GM19351 (cell line): ENCODE results near the gene ROS1.

Source experiments
- ATAC-seq: cut with Tn5 transposase; IDR thresholded peaks from one replicate; pipeline ENCODE4 v1.9.1; 2021; ENCODE audit warnings: mild to moderate bottlenecking, moderate library complexity; ENCODE audit not compliant: unreplicated experiment

ROS1 gene

DNA sequence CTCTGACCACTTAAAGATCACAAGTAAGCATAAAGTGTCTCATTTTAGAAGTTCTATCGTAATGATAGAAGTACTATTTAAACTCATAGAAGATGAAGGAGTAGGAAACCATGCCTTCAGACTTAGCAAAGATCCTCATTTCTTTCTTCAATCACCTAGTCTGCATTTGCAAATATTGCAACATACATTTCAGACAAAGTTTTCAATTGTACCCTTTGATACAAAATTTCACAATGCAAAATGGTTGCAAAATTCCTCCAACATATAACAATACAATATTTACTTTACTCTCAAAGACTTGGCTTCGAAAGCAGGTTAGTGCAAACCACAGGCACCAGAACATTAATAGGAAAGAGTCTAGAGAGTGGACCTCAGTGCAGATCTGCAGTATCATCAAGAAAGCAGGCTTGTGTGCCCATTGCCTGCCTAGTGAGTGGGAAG is 16.1 kb upstream of the ROS1 start:
- no peak for ATAC-seq

DNA sequence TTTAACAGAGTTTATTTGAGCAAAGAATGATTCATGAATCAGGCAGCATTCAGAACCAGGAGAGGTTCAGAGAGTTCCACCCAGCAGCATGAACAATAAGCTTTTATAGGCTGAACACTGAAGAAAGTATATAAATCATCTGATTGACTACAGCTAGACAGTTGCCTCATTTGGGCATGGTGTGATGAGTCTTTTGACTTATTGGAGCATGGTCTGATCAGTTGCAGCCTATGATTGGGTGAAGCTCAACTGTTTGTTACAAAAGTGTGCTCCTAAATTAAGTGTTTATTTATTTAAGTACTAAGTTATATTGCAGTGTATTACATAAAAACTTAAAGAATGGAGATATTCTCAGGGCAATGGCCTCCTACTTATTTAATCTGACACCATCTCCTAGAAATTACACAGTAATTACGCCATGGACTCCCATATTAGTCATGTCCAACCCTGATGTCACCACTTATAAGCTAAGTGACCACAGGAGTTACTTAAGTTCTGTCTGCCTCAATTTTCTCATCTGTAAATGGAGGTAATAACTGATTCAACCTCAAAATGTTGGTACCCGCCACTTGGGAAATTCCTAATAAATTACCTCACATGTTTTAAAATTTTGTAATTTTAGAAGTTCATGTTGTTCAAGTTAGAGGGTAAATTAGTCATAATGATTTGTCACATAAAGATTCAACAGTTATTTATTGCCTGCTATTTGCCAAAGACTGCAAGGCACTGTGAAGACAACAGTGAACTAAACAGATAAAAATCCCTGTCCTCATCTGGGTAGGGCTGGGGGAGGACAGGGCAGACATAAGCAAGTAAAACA is 15.2 kb upstream of the ROS1 start:
- ATAC-seq = no peak

DNA sequence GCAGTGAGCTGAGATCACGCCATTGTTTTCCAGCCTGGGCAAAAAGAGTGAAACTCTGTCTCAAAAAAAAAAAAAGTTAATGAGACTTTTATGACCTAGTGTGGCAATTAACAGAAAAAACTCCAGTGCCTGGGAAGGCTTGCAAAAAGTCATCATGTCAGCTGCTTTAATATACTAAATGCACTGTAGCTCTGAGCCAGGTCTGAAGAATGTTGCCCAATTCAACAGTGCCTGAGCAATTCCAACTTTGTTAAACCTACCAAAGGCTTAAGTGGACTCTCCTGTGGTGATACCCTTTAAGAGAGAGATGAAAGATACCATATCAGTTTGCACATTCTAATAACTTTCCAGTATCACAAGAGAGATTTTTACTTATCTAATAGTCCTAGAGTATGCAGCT is 6.5 kb upstream of the ROS1 start:
- ATAC-seq = no peak

DNA sequence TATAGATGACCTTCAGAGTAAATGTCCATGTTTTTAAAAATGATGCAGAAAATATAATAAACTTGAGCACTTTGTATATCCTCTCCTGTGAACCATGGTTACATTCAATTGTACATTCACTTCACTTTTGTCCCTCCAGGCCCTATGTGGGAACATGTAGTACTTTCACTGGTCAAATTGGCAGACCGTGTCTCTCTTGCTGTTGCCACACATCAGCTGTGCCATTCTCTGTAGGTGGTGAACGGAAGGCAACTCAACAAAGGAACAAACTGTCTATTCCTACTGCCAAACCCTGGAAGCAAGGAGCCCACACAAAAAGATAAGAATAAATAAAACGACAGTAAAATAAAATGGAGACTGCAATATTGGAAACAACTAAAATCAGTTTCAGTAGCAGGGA is 2.0 kb downstream of the ROS1 start:
- no peak for ATAC-seq

DNA sequence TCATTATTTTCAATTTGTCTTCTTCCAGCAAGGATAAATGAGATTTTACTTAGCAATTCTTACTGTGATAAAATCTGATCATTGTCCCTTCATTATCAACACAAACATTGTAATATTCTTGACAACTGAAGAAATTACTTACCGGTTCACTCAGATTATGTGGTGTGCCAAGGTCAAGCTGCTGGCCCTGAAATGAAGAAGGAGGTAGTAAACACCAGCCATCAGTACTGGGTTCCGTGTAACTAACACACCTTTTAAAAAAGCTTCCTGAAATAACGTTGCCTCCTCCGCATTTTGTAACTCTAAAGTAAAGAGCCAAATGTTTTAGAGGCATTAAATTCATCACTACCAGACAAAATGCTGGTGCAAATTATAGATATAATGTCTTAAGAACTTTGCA is 7.4 kb downstream of the ROS1 start:
- ATAC-seq = no peak

DNA sequence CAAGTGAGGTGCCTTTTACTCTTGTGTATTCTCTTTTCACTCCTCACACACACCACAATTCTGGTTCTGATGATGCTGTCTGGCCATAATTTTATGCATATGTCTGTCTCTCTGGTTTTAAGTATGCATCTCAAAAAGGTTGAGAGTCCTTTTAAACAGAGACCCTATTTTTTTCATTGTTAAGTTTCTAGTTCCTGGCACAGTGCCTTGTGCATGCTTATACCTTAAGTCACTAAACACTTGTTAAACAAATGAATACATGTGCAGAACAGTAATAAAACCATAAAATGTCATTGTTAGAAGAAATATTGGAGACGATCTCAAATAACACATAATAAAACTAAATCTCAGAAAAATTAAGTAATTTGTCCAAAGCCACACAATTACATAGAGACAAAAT is 7.9 kb downstream of the ROS1 start:
- ATAC-seq = no peak

DNA sequence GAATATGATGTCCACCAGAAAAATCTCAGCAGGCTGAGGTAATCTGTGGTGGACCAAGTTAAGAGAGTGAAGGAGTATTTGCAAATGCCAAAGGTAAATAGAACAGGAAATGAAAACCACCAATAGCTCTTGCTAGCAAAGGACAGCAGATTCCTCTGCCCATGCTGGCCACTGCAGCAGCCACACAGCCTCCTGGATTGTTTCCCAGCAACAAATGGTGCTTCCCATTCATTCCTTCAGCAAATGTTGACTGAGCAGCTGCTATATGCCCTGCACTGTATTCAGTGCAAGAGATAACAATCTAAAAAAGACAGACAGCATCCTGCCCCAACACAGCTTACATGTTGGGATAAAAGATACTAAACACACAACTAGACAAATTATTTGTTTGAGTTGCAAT is 11.0 kb downstream of the ROS1 start:
- ATAC-seq = no peak

DNA sequence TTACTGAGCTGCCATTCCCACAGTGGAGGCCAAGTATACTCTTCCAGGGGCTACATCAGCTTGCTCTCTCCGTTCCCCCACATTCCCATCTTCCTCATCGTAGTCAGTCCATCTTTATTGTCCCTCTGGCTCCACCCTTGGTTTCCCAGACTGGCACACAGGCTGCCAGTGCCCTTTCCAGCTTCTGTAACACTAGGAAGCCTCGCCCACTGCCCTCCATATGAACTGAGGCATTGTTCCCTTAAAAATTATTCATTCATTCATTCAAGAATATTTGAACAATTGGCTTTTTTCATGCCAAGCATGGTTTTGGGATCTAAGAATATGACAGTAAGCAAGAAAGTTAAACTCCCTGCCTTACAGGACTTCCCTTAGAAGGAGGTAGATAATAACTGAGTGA is 14.3 kb downstream of the ROS1 start:
- no peak for ATAC-seq

DNA sequence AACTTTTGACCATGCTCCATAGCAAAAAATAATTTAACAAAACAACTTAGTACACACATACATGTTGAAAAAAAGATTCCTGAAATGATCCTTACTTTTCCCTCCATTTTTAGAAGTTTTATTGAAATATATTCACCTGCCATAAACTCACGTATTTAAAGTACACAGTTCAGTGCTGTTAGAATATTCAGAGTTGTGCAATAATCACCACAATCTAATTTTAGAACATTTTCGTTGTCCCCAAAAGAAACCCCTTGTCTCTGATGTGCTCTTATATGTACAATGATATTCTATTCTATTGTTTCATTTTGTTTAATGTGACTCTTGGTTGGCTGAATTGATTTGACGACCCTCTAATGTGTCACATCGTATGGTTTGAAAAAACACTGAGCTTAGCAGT is 15.9 kb downstream of the ROS1 start:
- ATAC-seq = no peak

DNA sequence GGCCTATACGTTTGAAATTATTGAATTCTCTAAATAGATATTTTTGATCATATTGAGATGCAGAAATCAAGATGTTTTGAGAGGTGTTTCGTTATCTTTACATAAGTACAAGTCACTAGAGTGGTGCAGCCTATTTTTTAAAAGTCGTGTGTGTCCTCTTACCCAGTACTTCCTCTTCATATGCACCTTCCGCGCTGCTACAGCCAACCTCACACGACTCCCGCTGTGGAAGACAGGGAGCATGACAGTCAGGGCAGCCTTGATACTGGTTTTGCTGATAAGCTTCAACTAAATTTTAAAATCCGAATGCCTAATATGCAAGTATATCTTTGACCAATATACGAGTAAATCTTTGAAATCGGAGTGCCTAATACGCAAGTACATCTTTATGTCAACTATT is 16.3 kb downstream of the ROS1 start:
- ATAC-seq = no peak

DNA sequence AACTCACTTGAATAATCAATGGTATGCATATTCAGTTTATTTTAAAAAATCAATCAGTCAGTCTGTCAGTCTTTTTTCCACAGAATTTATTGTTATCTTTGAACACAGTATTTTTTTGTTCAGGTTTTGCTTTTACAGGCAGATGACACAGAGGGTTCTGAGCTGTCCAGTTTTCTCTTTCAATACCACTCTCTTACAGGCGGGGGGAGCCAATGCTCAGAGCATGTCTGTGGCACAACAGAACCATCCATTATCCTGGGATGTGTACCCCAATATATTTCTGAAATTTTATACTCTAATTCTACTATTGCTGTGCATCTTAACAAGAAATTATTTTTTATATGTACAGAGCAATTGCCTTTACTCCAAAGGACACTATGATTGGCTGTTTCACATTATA is 21.2 kb downstream of the ROS1 start:
- no peak for ATAC-seq

DNA sequence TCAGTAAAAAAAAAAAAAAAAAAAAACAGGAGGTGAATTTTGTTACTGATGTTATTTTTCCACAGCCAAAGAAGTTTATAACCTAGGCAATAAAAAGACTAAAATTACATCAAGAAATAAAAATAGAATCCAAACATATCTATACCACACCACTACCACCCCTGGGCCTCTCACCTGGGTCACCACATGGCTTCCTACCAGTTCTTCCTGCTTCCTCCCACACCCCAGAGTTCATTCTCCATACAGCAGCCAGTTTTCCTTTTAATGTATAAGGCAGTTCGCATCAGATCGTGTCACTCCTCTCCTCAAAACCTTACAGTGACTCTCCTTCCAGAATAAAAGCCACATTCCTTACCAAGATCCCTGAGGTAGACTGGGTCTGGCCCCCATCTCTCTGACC is 23.9 kb downstream of the ROS1 start:
- ATAC-seq = no peak

DNA sequence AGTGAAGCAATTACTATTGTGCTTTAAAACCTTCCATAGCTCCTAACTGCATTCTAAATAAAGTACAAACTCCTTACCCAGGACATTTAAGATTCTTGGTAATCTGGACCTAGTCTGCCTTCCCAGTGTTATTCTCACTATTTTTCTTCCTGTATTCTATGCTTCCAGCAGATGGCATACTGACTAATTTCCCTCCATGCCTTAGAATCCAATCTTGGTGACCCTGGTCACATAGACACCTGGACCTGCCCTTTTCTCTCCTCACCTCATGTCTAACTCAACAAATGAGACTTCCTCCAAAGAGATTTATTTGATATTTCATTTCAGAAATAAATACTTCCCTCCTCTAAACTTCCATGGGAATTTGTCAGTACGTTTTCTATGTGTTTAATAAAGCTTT is 25.8 kb downstream of the ROS1 start:
- ATAC-seq = no peak

DNA sequence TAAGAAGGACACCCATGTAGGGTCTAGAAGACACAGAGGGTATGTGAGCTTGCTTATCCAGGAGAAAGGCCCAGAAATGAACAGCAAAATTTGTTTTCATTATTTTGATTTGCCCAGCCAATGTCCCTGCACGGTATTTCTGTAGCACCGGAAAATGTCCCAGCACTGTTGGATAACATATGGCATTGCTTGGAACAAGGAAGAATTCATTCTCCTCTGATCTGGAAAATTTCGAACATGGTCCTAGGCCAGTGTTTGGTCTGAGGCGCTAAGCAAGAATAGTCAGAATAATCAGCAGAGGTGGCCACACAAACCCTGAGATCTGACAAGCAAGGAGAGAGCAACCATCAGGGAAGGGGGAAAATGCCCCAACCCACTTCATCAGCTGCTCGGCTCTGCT is 26.6 kb downstream of the ROS1 start:
- ATAC-seq = no peak

DNA sequence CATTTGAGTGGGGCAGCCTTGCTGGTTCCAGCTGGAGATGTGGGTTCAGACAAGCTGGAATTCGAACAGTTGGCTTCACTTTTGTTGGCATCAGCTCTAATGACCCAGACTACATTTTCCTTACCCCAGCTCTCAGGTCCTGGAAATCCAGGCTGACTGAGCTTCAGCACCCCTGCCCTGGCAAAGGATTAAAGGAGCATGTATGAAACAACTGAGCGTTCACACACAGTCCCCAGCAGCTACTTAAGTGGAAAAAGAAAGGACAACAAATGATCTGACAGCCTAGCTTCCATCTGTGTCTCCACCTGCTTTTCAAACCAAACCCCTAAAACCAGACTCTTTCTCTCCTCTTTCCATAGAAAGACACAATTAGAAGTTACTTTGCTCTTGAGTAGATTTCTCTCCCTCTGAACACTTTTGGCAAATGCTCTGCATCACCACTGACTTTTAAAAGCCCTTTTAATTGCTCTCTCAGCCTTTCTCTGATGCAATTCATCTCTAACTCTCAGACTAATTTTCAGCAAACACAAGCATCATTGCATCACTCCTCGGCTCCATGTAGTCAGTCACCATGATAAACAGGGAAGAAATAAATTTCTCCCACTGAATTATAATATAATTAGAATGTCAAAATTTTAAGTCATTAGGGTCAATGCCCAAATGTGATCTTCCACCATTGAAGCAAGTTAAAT is 28.1 kb downstream of the ROS1 start:
- no peak for ATAC-seq

DNA sequence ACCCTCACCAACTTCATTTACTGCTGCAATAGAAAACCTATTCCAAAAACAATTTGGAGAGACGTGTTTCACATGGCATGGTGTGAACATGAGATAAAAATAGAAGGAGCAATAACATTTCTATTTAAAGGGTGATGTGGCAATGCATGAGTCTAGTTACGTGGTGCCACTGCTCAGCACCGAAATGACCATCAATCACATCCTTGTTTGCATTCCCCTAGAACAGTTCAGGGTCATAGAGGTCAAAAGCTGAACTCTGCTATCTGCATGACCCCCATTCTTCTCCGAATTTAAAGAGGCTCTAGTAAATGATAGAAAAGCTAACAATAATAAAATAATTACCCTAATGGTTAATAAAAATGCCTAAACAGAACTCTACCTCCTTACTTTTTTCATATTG is 29.5 kb downstream of the ROS1 start:
- ATAC-seq = no peak

DNA sequence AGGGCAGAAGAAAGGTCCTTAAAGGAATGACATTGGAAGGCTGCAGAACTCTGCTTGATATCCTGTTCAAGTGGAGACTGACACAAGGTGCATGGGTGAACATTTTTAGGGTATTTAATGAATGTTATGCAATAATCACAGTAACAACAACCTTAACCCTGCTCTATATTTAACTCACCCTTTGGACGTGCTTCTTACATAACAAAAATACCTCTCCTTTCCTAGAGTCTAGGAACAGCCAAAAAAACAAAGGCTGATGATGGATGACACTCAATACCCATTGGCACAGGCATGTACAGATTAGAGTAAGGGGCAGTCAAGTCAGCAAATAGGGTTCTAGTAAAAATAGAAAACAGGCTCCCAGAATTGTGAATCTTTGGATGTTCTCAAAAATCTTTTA is 30.6 kb downstream of the ROS1 start:
- ATAC-seq = no peak

DNA sequence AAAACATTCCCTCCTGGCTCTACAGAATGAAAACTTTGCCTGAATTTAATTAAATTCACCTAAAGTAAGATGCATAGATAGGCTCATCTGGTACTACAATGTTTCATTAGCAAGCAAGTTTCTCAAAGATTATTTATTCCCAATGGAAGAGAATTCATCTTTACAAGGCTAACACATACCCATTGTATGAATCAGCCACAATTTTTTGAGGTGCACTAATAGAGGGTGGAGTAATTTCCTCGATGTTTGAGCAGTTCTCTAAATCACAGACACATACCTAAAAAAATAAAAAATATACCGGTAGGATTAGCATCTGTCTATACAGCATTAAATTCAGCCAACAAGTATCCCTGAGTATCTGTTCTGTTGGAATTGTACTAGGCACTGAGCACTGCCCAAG is 32.7 kb downstream of the ROS1 start:
- ATAC-seq = no peak

DNA sequence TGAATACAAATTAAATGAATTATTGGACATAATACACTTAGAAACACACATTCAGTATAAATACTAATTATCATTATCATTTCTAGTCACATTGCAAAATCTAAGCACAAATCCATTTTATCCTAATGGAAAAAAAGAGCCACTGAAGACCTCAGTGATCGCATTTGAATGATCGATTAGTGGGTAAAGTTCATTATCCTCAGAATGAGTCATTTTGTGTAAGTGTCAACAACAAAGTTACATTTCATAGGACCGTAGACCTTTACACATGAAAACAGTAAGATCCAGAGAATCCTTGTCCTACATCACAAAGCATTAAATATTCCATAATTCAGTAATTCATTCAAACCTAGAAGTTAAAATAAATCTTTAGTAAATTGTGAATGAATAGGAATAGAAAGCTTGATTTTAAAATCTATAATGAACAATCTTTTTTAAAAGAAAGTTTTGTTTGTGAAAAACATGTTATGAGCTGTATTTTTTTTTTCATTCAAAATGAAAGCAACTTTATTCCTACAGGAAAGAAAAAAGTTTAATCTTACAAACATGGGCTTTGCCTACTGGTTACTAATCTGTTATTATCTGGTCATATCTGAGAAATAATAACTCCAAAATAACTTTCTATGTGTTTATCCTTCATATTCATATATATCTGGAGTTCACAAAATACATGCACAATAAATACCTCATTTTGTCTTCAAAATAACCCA is 33.7 kb downstream of the ROS1 start:
- no peak for ATAC-seq

DNA sequence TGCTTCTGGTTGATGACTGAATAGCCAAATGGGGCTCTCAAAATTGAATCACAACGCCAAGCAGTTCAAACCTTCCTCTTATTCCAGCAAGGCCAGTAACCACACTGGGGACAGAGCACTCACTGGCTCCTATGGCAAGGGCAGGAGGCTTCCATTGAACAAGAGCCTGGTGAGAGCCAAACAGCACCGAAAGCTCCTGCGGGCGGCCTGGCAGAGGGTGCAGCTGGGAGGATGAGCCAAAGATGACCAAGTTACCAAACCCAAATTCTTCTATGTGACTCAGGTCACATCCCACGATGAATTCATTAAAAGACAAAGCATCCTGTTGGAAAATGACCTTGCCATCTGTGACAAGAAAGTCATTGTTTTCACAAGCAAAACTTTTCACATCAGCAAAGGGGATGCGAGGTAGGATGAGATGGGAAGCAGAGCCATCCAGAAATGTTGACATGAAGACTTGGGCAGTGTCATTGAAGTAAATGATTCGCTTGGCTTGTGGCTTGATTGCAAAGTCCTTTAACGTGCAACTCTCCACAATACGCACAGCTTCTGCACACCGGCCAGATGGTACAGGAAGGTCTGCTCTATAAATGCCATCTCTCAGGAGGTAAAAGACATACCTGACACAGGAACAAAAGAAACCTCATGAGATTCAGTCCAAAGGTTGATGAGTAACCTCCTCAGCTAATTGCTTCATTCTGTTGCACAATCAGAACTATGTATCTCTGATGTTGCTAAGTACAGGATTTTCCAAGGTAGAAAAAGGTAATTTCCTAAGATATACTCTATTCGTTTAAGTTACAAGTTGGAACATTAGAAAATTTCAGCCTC is 36.3 kb downstream of the ROS1 start:
- no peak for ATAC-seq

DNA sequence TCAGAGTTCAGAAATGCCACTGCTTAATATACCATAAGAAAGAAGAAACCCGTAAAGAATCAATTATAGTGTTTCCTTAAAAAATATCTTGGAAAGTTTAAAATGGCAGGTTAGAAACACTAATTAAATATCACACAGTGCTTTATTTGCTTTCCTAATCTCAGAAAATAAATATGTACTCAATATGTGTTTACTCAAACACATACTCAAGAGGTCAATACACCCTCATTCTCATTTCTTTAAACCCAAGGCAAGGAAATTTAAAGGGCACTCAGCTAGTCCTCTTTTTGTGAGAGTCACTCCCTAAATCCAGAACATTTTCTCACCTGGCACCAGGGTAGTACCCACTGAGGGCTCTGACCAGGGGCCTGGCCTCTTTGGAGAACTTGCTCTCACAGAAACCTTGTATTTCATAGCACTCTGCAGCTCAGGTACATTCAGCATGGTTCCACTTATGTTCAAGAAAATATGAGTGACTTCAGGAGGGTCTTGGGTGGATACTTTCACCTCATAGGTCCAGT is 38.2 kb downstream of the ROS1 start:
- ATAC-seq = no peak
